ENCODE measurements around the gene MSH4.
A peak's percentile ranks its signal among the peaks of the same experiment; 100 is the strongest.

DNA sequence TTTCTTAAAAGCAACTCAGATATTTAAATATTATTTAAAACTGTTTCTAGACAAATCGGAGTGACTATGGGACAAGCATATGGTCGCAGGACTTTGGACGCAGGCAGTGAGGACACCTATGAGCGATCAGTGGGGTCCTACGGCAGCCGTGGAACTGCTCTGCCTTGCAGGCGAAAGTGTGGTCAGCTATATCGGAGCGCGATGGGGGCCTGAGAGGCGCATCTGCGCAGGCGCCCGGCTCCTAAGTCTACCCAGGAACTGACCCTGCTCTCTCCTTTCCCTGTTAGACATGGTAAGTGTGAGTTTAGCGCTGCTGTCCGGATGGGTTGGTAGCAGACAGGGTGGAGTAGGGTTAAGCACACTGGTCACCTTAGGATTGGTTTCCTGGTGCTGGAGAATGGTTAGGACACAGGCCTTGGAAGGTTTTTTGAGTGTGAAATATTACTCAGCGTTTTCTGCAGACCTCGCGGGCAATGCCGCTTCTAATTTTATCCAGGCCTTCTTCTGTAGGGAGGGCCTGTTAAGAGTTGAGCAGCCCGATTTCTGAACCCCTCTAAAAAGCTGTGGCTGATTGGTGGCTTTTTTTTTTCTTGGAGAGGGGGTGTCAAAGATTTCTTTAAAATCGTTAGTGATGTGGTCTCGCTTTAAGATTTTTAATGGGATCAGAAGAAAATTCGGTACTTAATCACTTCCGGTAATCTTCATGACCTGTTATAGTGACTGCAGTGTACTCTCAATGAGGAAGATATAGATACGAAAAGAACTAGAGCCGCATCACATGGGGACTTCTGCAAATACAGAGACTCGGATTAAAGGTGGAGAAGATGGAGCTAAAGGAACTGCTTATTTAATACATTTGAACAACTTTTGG, 10.5 kb upstream of the MSH4 start, which contains the start of gene RABGGTB:
- TF ChIP-seq CTCF (IDR thresholded peaks at IDR 0.05) (no peak), EP300 (IDR thresholded peaks at IDR 0.05) (no peak), POLR2AphosphoS5 (IDR thresholded peaks at IDR 0.05) (peak; percentile 91), POLR2A (IDR thresholded peaks at IDR 0.05) (peak; percentile 66 to 77)

Measured in gastroesophageal sphincter (tissue), 3 donors.